ENCODE data around the gene LINC00237. TPM values are rescaled to one million over a fixed set of nuclear protein-coding genes. Genes with fewer than 3 reads are reported as not detected.

LINC00237 gene
- total and polyA plus RNA-seq, 2 of the 8 experiments (the other 6 are each of a cell fraction or from before 2014, with no cell fraction given): 0.28 to 1.4 TPM

- Histone ChIP-seq H4K8ac (ENCODE audit: extremely low read depth, insufficient read depth, low read length) (no peak overlapping the region), H2BK12ac (ENCODE audit: low read depth, low read length) (no peak overlapping the region), H3K36me3 (ENCODE audit: control insufficient read depth in 2 of 4, insufficient read depth in 4 of 4, low read length in 3 of 4) (no peaks in the 10 kb centered on the region), H3K56ac (replicated peaks; ENCODE audit: insufficient read length, low read depth, low read length) (no peak overlapping the region), H2BK20ac (ENCODE audit: low read length) (no peak overlapping the region), H3K4me1 (replicated peaks in 1 of 4; ENCODE audit: control insufficient read depth in 3 of 4, insufficient read depth in 4 of 4, low read length in 3 of 4) (no peaks in the 10 kb centered on the region), H3K14ac (ENCODE audit: insufficient read length) (no peak overlapping the region), H4K5ac (ENCODE audit: insufficient read length, low read depth, low read length) (no peak overlapping the region), H2BK15ac (ENCODE audit: low read length) (no peak overlapping the region), H3K18ac (ENCODE audit: extremely low read depth, low read length) (no peak overlapping the region), H3K4me3 (ENCODE audit: extremely low read depth in 1 of 4, insufficient read depth in 2 of 4, low read depth in 3 of 4, low read length in 4 of 4) (no peak overlapping the region), H3K23ac (ENCODE audit: insufficient read length) (no peak overlapping the region), H3K23me2 (ENCODE audit: low read depth, low read length) (no peaks in the 10 kb centered on the region), H4K91ac (replicated peaks; ENCODE audit: insufficient read length, low read length) (no peak overlapping the region), H3K27me3 (replicated peaks in 1 of 4; ENCODE audit: control insufficient read depth in 3 of 4, extremely low read depth in 1 of 4, insufficient read depth in 3 of 4, low read length in 3 of 4) (no peaks in the 10 kb centered on the region), H3K4ac (replicated peaks; ENCODE audit: insufficient read length, low read depth, low read length) (no peak overlapping the region), H2AFZ (ENCODE audit: low read length) (no peak overlapping the region), H2BK5ac (ENCODE audit: low read depth, low read length) (no peak overlapping the region), H2AK5ac (ENCODE audit: low read depth, low read length) (no peak overlapping the region), H2BK120ac (replicated peaks; ENCODE audit: low read depth, low read length) (no peak overlapping the region), H3K79me2 (ENCODE audit: control insufficient read depth in 1 of 2, insufficient read depth in 2 of 2, low read length in 2 of 2) (no peaks in the 10 kb centered on the region), H3K79me1 (ENCODE audit: low read depth, low read length) (no peaks in the 10 kb centered on the region), H3K9ac (replicated peaks in 1 of 4; ENCODE audit: extremely low read depth in 1 of 4, low read depth in 3 of 4, low read length in 3 of 4) (no peak overlapping the region), H3K4me2 (ENCODE audit: insufficient read depth in 1 of 2, low read depth in 2 of 2, low read length in 2 of 2) (no peak overlapping the region), H3K27ac (ENCODE audit: low read depth, low read length) (no peak overlapping the region), H3K9me3 (ENCODE audit: insufficient read depth in 2 of 2, low read depth in 1 of 2, low read length in 1 of 2) (no peaks in the 10 kb centered on the region), H4K20me1 (replicated peaks in 1 of 2; ENCODE audit: control insufficient read depth in 1 of 2, insufficient read depth in 2 of 2, low read length in 2 of 2) (no peaks in the 10 kb centered on the region)
- no peak for FAIRE-seq
- WGBS, 2 experiments (ENCODE audit: extremely low coverage in 1 of 2, insufficient coverage in 1 of 2, insufficient read length in 1 of 2, insufficient replicate concordance in 2 of 2, low coverage in 1 of 2, low lambda C conversion rate in 2 of 2, missing lambda C conversion rate in 1 of 2): 95% methylated on average over 6 of the region's 6 CpGs; no CpG with 5 or more reads in 1 of the 2 experiments
- no peak for DNase-seq (ENCODE audit: low read depth in 1 of 2, low spot score in 2 of 2)
- TF ChIP-seq HDAC2 (IDR thresholded peaks at IDR 0.05; ENCODE audit: borderline replicate concordance in 1 of 2, low read depth in 2 of 2, low read length in 2 of 2) (no peak), MAFK (IDR thresholded peaks at IDR 0.05; ENCODE audit: low read depth, low read length) (no peak), RBBP5 (IDR thresholded peaks at IDR 0.05; ENCODE audit: borderline replicate concordance, low read depth, low read length) (no peak), ATF2 (IDR thresholded peaks at IDR 0.05; ENCODE audit: low read length) (no peak), KDM5A (IDR thresholded peaks at IDR 0.05; ENCODE audit: low read length) (no peak), CBX5 (IDR thresholded peaks at IDR 0.05; ENCODE audit: low read depth, low read length) (no peak)
- POLR2A ChIA-PET (ENCODE audit: partially characterized antibody): no interaction called here
- CTCF ChIA-PET (ENCODE audit: partially characterized antibody): interaction anchor here (0.6 kb wide), 1 partner anchor 166 kb away, joined by 3 read pairs; no protein-coding TSS in a partner anchor
Measured at GRCh38 chr20:21075471-21075870, 30.7 kb downstream of the LINC00237 start.
